ENCODE results near the gene IGSF10. TPM values are rescaled to one million over a fixed set of nuclear protein-coding genes. Genes with fewer than 3 reads are reported as not detected.

The IGSF10 gene
- polyA plus RNA-seq, 1 of the 3 experiments (the other 2 are of a cell fraction): 15.3 TPM

DNA sequence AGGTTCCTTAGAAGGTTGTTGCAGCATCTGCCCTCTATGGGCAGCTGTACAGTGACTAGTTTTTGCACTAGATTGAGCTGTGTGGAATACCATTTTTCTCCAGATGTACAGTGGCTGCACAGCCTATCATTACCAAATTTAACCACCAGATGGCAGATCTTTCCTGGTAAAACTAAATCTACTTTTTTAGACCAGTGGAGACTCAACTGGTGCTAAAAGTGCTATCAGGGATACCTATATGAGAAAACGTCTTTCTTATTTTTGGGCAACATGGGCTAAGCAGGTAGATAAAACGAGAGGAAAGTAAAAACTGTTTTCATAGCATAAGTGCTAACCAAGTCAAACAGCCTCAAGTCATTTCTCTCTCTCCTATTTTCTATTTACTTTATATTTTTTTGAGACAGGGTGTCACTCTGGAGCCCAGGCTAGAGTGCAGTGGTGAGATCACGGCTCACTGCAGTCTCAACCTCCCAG, 21.2 kb downstream of the IGSF10 start:
- H4K20me1 ChIP-seq (ENCODE audit: insufficient read depth): no peaks in the 10 kb centered on the region
- DNase-seq: peak; percentile 50
- H3K4me1 ChIP-seq (ENCODE audit: control insufficient read depth in 1 of 2, insufficient read depth in 2 of 2, low read depth in 1 of 2, low read length in 1 of 2): peaks cover 0 to 3% of the 10 kb centered on the region in 2 experiments; a peak in 1 of 4 replicates
- no peak overlapping the region for H3K4me2 ChIP-seq
- ChIA-PET CTCF (interaction anchor here (0.9 to 4.9 kb wide), 13 partner anchors 8 to 404 kb away, joined by 3 to 45 read pairs (median 5); partner anchors contain the start of gene IGSF10), POLR2A (no interaction called here)
- no peak overlapping the region; a peak in 1 of 4 replicates for H3K4me3 ChIP-seq (ENCODE audit: low read depth in 2 of 2, low read length in 1 of 2)
- peaks cover 10% of the 10 kb centered on the region for H3F3A ChIP-seq (replicated peaks; ENCODE audit: insufficient read depth)
- no peaks in the 10 kb centered on the region for H3K9me2 ChIP-seq
- peaks cover 0 to 9% of the 10 kb centered on the region in 2 experiments for H3K36me3 ChIP-seq (replicated peaks in 1 of 2; ENCODE audit: control insufficient read depth in 1 of 2, insufficient read depth in 2 of 2, low read length in 1 of 2)
- WGBS (ENCODE audit: low lambda C conversion rate): 10% methylated on average over 3 of the region's 3 CpGs
- H3K27me3 ChIP-seq (ENCODE audit: insufficient read depth): no peaks in the 10 kb centered on the region
- H3K9me3 ChIP-seq: no peaks in the 10 kb centered on the region
- no peak overlapping the region for H2AFZ ChIP-seq (ENCODE audit: low read depth)
- H3K27ac ChIP-seq (ENCODE audit: low read depth in 2 of 2, low read length in 1 of 2): no peak overlapping the region
- H3K9ac ChIP-seq: no peak overlapping the region
- TF ChIP-seq RFX5 (IDR thresholded peaks at IDR 0.05; ENCODE audit: low read length) (no peak), RAD21 (IDR thresholded peaks at IDR 0.05; ENCODE audit: low read length) (peak; percentile 85), SMC3 (IDR thresholded peaks at IDR 0.05; ENCODE audit: low read depth, low read length) (peak; percentile 91), RCOR1 (IDR thresholded peaks at IDR 0.05; ENCODE audit: low read length) (0 out of 2 replicates have a peak, but pooled peaks have one; percentile 7), JUND (IDR thresholded peaks at IDR 0.05) (no peak)
- TF ChIP-seq, protein P1, sequence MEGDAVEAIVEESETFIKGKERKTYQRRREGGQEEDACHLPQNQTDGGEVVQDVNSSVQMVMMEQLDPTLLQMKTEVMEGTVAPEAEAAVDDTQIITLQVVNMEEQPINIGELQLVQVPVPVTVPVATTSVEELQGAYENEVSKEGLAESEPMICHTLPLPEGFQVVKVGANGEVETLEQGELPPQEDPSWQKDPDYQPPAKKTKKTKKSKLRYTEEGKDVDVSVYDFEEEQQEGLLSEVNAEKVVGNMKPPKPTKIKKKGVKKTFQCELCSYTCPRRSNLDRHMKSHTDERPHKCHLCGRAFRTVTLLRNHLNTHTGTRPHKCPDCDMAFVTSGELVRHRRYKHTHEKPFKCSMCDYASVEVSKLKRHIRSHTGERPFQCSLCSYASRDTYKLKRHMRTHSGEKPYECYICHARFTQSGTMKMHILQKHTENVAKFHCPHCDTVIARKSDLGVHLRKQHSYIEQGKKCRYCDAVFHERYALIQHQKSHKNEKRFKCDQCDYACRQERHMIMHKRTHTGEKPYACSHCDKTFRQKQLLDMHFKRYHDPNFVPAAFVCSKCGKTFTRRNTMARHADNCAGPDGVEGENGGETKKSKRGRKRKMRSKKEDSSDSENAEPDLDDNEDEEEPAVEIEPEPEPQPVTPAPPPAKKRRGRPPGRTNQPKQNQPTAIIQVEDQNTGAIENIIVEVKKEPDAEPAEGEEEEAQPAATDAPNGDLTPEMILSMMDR (IDR thresholded peaks at IDR 0.05): peak; percentile 87
- H3K79me2 ChIP-seq (ENCODE audit: insufficient read depth): no peaks in the 10 kb centered on the region

DNA sequence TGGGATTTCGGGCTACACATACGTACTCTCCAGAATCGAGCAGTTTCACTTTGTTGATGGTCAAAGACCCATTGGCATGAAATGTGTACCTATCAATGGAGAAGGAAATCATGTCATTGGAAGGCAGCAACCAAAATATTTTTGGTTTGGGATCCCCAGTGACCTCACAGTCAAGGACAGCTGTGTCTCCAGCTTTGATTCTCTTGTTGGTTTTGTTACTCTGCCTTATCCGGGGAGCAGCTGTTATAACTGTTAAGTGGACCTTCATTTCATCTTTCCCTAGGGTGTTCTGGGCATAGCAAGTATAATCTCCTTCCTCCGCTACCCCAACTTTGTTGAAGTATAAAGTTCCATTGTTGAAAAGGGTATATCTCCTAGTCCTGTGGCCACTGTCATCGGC, 23.0 kb downstream of the IGSF10 start:
- H3K36me3 ChIP-seq (replicated peaks in 1 of 2; ENCODE audit: control insufficient read depth in 1 of 2, insufficient read depth in 2 of 2, low read length in 1 of 2): peaks cover 0 to 5% of the 10 kb centered on the region in 2 experiments
- ChIA-PET CTCF (interaction anchor here (0.9 to 4.9 kb wide), 3 partner anchors 24 to 400 kb away, joined by 3 to 45 read pairs (median 11); no protein-coding TSS in a partner anchor), POLR2A (no interaction called here)
- H3K4me1 ChIP-seq (ENCODE audit: control insufficient read depth in 1 of 2, insufficient read depth in 2 of 2, low read depth in 1 of 2, low read length in 1 of 2): peaks cover 0 to 4% of the 10 kb centered on the region in 2 experiments; a peak in 1 of 4 replicates
- 79% methylated on average over 6 of the region's 6 CpGs for WGBS (ENCODE audit: low lambda C conversion rate)
- no peak for DNase-seq
- no peaks in the 10 kb centered on the region for H3K79me2 ChIP-seq (ENCODE audit: insufficient read depth)
- no peak overlapping the region for H3K4me3 ChIP-seq (ENCODE audit: low read depth in 2 of 2, low read length in 1 of 2)
- no peak for TF ChIP-seq ELF1 (IDR thresholded peaks at IDR 0.05)
- TF ChIP-seq MXI1 (IDR thresholded peaks at IDR 0.05; ENCODE audit: low read depth, low read length): no peak
- TF ChIP-seq JUND (IDR thresholded peaks at IDR 0.05): no peak
- TF ChIP-seq EP300 (IDR thresholded peaks at IDR 0.05; ENCODE audit: borderline replicate concordance in 1 of 2, low read depth in 1 of 2, low read length in 1 of 2): no peak
- TF ChIP-seq GABPA (IDR thresholded peaks at IDR 0.05; ENCODE audit: low read depth): no peak
- no peak for TF ChIP-seq RXRA (IDR thresholded peaks at IDR 0.05; ENCODE audit: borderline replicate concordance, low read depth)
- no peak for TF ChIP-seq TAF1 (IDR thresholded peaks at IDR 0.05; ENCODE audit: borderline replicate concordance, low read depth, low read length)
- TF ChIP-seq RFX5 (IDR thresholded peaks at IDR 0.05; ENCODE audit: low read length): no peak
- no peak for TF ChIP-seq MEF2A (IDR thresholded peaks at IDR 0.05; ENCODE audit: borderline replicate concordance, low read depth)
- no peak for TF ChIP-seq YY1 (IDR thresholded peaks at IDR 0.05; ENCODE audit: low read depth)
- no peak for TF ChIP-seq EZH2phosphoT487 (IDR thresholded peaks at IDR 0.05; ENCODE audit: borderline replicate concordance, low read depth)
- TF ChIP-seq CHD2 (IDR thresholded peaks at IDR 0.05; ENCODE audit: low read length, partially characterized antibody): no peak
- TF ChIP-seq SIN3A (IDR thresholded peaks at IDR 0.05; ENCODE audit: borderline replicate concordance, low read depth, low read length): no peak
- no peak for TF ChIP-seq FOXM1 (IDR thresholded peaks at IDR 0.05; ENCODE audit: low read depth)
- TF ChIP-seq FOXJ3 (CRISPR knock-in tag; IDR thresholded peaks at IDR 0.05): no peak
- no peak overlapping the region for H3K4me2 ChIP-seq
- H4K20me1 ChIP-seq (ENCODE audit: insufficient read depth): no peaks in the 10 kb centered on the region
- H3K27me3 ChIP-seq (ENCODE audit: insufficient read depth): no peaks in the 10 kb centered on the region
- H2AFZ ChIP-seq (ENCODE audit: low read depth): no peak overlapping the region
- no peaks in the 10 kb centered on the region for H3K9me3 ChIP-seq
- H3K9me2 ChIP-seq: no peaks in the 10 kb centered on the region
- H3F3A ChIP-seq (replicated peaks; ENCODE audit: insufficient read depth): peaks cover 15% of the 10 kb centered on the region
- H3K9ac ChIP-seq: no peak overlapping the region
- H3K27ac ChIP-seq (ENCODE audit: low read depth in 2 of 2, low read length in 1 of 2): no peak overlapping the region
